GM23338 (cell line): ENCODE data around the gene SP2. TPM values are rescaled to one million over a fixed set of nuclear protein-coding genes. Genes with fewer than 3 reads are reported as not detected.
A peak's percentile ranks its signal among the peaks of the same experiment; 100 is the strongest.

Source experiments
- ATAC-seq: fragments of 200-7000 bp; cut with Tn5 transposase; 3 replicates; pipeline ENCODE4 v1.9.1; 2020
- DNase-seq: peaks from one replicate; pipeline ENCODE4 v3.0.0-alpha.2; 2015; ENCODE audit warnings: low spot score
- H2AFZ ChIP-seq: fragments of 200-600 bp; sonication (generic); 2 replicates; pipeline ENCODE4 v1.8.0; 2016; ENCODE audit warnings: antibody characterized with exemption, mild to moderate bottlenecking, moderate library complexity
- H3F3A ChIP-seq: fragments of 200-600 bp; sonication (generic); replicated peaks from 2 replicates; pipeline ENCODE4 v1.8.0; 2017; ENCODE audit warnings: antibody characterized with exemption, mixed run types, low read depth
- H3K27ac ChIP-seq: fragments of 200-600 bp; sonication (generic); 2 replicates; pipeline ENCODE4 v1.6.1; 2016; ENCODE audit warnings: low read depth
- H3K27me3 ChIP-seq: fragments of 200-600 bp; sonication (generic); 2 replicates; pipeline ENCODE4 v1.8.0; 2016; ENCODE audit warnings: mild to moderate bottlenecking, mixed run types, moderate library complexity; ENCODE audit not compliant: insufficient read depth
- H3K36me3 ChIP-seq: fragments of 200-600 bp; sonication (generic); 2 replicates; pipeline ENCODE4 v1.8.0; 2016; ENCODE audit warnings: mild to moderate bottlenecking; ENCODE audit not compliant: insufficient read depth
- H3K4me1 ChIP-seq: fragments of 200-600 bp; sonication (generic); 2 replicates; pipeline ENCODE4 v1.8.0; 2016; ENCODE audit warnings: mild to moderate bottlenecking, moderate library complexity; ENCODE audit not compliant: insufficient read depth
- H3K4me2 ChIP-seq: fragments of 200-600 bp; sonication (generic); 2 replicates; pipeline ENCODE4 v1.7.1; 2017; ENCODE audit warnings: mixed run types
- H3K4me3 ChIP-seq: fragments of 200-600 bp; sonication (generic); 2 replicates; pipeline ENCODE4 v1.6.1; 2016; ENCODE audit warnings: mixed run types
- H3K79me2 ChIP-seq: fragments of 200-600 bp; sonication (generic); replicated peaks from 2 replicates; pipeline ENCODE4 v1.8.0; 2017; ENCODE audit warnings: mild to moderate bottlenecking; ENCODE audit not compliant: insufficient read depth
- H3K9me2 ChIP-seq: fragments of 200-600 bp; sonication (generic); 2 replicates; pipeline ENCODE4 v1.8.0; 2017; ENCODE audit not compliant: insufficient read depth
- H4K20me1 ChIP-seq: fragments of 200-600 bp; sonication (generic); replicated peaks from 2 replicates; pipeline ENCODE4 v1.8.0; 2017; ENCODE audit warnings: mild to moderate bottlenecking; ENCODE audit not compliant: insufficient read depth
- H3K27ac Mint-ChIP-seq: 2 replicates; pipeline ENCODE4 v1.8.0; 2020; ENCODE audit warnings: inconsistent platforms, mild to moderate bottlenecking, moderate library complexity, mixed read lengths
- H3K27me3 Mint-ChIP-seq: 3 replicates; pipeline ENCODE4 v1.8.0; 2022; ENCODE audit warnings: low read depth, mild to moderate bottlenecking, moderate library complexity, mixed read lengths, inconsistent platforms; ENCODE audit not compliant: insufficient read depth, poor library complexity
- H3K36me3 Mint-ChIP-seq: 3 replicates; pipeline ENCODE4 v1.8.0; 2021; ENCODE audit warnings: low read depth, mild to moderate bottlenecking, inconsistent platforms, moderate library complexity, mixed read lengths
- H3K4me1 Mint-ChIP-seq: 3 replicates; pipeline ENCODE4 v1.8.0; 2020; ENCODE audit warnings: mild to moderate bottlenecking, inconsistent platforms, mixed read lengths
- H3K4me3 Mint-ChIP-seq: 3 replicates; pipeline ENCODE4 v1.8.0; 2021; ENCODE audit warnings: moderate library complexity, mild to moderate bottlenecking, inconsistent platforms, mixed read lengths
- H3K9me3 Mint-ChIP-seq: 3 replicates; pipeline ENCODE4 v1.8.0; 2020; ENCODE audit warnings: moderate library complexity, mild to moderate bottlenecking, inconsistent platforms, mixed read lengths
- CREB1 ChIP-seq: fragments of 250-450 bp; sonication (Bioruptor Pico); IDR thresholded peaks from 2 replicates; pipeline ENCODE4 v1.5.0; 2020; ENCODE audit warnings: low read depth, mild to moderate bottlenecking, moderate library complexity
- EZH2 ChIP-seq: fragments of 200-600 bp; sonication (generic); IDR thresholded peaks from one replicate; pipeline ENCODE4 v1.8.0; 2017; ENCODE audit warnings: antibody characterized with exemption, mild to moderate bottlenecking, low read depth; ENCODE audit not compliant: unreplicated experiment
- EZH2phosphoT487 ChIP-seq: fragments of 200-600 bp; sonication (generic); IDR thresholded peaks from one replicate; pipeline ENCODE4 v1.8.1; 2018; ENCODE audit warnings: antibody characterized with exemption; ENCODE audit not compliant: unreplicated experiment
- JUNB ChIP-seq: IDR thresholded peaks from one replicate; pipeline ENCODE4 v1.6.1; 2016; ENCODE audit warnings: antibody characterized with exemption; ENCODE audit not compliant: unreplicated experiment
- NANOG ChIP-seq: IDR thresholded peaks from 2 replicates; pipeline ENCODE4 v1.6.1; 2016; ENCODE audit warnings: antibody characterized with exemption, borderline replicate concordance
- POLR2AphosphoS5 ChIP-seq: IDR thresholded peaks from 2 replicates; pipeline ENCODE4 v1.6.1; 2016; ENCODE audit warnings: antibody characterized with exemption, low read depth
- STAT1 ChIP-seq: IDR thresholded peaks from one replicate; pipeline ENCODE4 v1.6.1; 2016; ENCODE audit warnings: antibody characterized with exemption; ENCODE audit not compliant: unreplicated experiment
- ZNF114 ChIP-seq: fragments of 250-450 bp; sonication (Bioruptor Pico); IDR thresholded peaks from 2 replicates; pipeline ENCODE4 v1.5.0; 2020; ENCODE audit warnings: mild to moderate bottlenecking, moderate library complexity
- ZNF331 ChIP-seq: fragments of 250-450 bp; sonication (Bioruptor Pico); IDR thresholded peaks from 2 replicates; pipeline ENCODE4 v1.5.0; 2020; ENCODE audit warnings: low read depth, mild to moderate bottlenecking, moderate library complexity
- polyA plus RNA-seq: library from polyadenylated mRNA; unstranded; fragments of >200 nt; fragmentation: Nextera tagmentation; extraction: Ambion mirVana; gene quantifications from 2 replicates; pipeline ENCODE4 v1.2.1, GENCODE V29; 2016
- total RNA-seq: library from RNA; depleted of rRNA; stranded (reverse); fragments of >200 nt; shearing (Covaris generic); gene quantifications from 2 replicates; pipeline ENCODE4 v1.2.3, GENCODE V29; 2014
- TF ChIP-seq, protein P1 (sequence below): fragments of 250-450 bp; sonication (Bioruptor Pico); IDR thresholded peaks from 2 replicates; pipeline ENCODE4 v1.5.0; 2020; ENCODE audit warnings: mild to moderate bottlenecking, moderate library complexity
- TF ChIP-seq, protein P2 (sequence below): IDR thresholded peaks from 2 replicates; pipeline ENCODE4 v1.6.1; 2016; ENCODE audit warnings: antibody characterized with exemption
- TF ChIP-seq, protein P3 (sequence below), 2 experiments: fragments of 200-600 bp in 1 of 2; sonication (generic) in 1 of 2; conservative IDR thresholded peaks; 2 replicates each; pipeline versions ENCODE4 v1.5.1 to v1.6.1; 2016 to 2017; ENCODE audit warnings: antibody characterized with exemption in 2 of 2, low read depth in 2 of 2, mild to moderate bottlenecking in 2 of 2, moderate library complexity in 1 of 2
- TF ChIP-seq, protein P4 (sequence below): IDR thresholded peaks from one replicate; pipeline ENCODE4 v1.6.1; 2018; ENCODE audit warnings: antibody characterized with exemption; ENCODE audit not compliant: unreplicated experiment

Gene SP2
- total and polyA plus RNA-seq, 2 experiments from 2014 or later = 6.0 to 12.9 TPM

DNA sequence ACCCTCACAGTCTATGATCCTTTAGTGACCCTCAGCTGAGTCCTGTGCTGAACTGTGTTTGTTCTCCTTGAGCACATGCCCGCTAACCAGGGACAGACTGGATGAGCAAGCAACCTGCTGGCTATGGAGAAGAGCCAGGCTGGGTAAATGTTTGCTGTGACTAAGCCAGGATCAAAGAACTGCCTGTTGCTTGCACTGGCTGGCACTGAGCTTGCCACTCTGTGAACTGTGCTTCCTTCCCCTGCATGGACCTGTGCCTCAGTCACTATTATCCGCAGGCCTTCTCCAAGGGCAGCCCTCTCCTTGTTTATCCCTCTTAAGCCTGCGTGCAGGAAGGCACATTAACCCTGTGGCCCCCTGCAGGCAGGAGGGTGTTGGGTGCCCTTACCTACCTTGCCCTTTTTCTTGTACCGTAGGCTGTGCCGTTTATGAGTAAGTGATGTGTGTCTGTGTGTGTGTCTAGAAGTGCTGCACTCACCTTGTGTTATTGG lies 52.7 kb downstream of the SP2 start:
- H3K4me3 ChIP-seq = no peak overlapping the region
- DNase-seq = no peak
- peak overlapping the region; percentile 80 for H3K27ac Mint-ChIP-seq
- no peak overlapping the region for H3K4me2 ChIP-seq
- H3K79me2 ChIP-seq = no peaks in the 10 kb centered on the region
- no peak overlapping the region for H3K27ac ChIP-seq
- H3K4me1 Mint-ChIP-seq = peaks cover 19% of the 10 kb centered on the region
- peaks cover 2% of the 10 kb centered on the region; the same call in 1 of the 2 replicates for H3F3A ChIP-seq
- H3K36me3 Mint-ChIP-seq = peaks cover 5% of the 10 kb centered on the region; the same call in 2 of the 3 replicates
- no peaks in the 10 kb centered on the region for H3K9me3 Mint-ChIP-seq
- H3K27me3 Mint-ChIP-seq = peaks cover 9% of the 10 kb centered on the region
- H4K20me1 ChIP-seq = no peaks in the 10 kb centered on the region
- no peaks in the 10 kb centered on the region for H3K36me3 ChIP-seq
- H3K4me1 ChIP-seq = 0 out of 2 replicates have a peak, but pooled peaks cover 5% of the 10 kb centered on the region
- TF ChIP-seq ZNF331 (CRISPR knock-in tag) (no peak), STAT1 (no peak), CREB1 (CRISPR knock-in tag) (no peak), NANOG (no peak), POLR2AphosphoS5 (no peak), EZH2phosphoT487 (no peak), ZNF114 (CRISPR knock-in tag) (no peak), JUNB (no peak), EZH2 (no peak)
- TF ChIP-seq, protein P1, sequence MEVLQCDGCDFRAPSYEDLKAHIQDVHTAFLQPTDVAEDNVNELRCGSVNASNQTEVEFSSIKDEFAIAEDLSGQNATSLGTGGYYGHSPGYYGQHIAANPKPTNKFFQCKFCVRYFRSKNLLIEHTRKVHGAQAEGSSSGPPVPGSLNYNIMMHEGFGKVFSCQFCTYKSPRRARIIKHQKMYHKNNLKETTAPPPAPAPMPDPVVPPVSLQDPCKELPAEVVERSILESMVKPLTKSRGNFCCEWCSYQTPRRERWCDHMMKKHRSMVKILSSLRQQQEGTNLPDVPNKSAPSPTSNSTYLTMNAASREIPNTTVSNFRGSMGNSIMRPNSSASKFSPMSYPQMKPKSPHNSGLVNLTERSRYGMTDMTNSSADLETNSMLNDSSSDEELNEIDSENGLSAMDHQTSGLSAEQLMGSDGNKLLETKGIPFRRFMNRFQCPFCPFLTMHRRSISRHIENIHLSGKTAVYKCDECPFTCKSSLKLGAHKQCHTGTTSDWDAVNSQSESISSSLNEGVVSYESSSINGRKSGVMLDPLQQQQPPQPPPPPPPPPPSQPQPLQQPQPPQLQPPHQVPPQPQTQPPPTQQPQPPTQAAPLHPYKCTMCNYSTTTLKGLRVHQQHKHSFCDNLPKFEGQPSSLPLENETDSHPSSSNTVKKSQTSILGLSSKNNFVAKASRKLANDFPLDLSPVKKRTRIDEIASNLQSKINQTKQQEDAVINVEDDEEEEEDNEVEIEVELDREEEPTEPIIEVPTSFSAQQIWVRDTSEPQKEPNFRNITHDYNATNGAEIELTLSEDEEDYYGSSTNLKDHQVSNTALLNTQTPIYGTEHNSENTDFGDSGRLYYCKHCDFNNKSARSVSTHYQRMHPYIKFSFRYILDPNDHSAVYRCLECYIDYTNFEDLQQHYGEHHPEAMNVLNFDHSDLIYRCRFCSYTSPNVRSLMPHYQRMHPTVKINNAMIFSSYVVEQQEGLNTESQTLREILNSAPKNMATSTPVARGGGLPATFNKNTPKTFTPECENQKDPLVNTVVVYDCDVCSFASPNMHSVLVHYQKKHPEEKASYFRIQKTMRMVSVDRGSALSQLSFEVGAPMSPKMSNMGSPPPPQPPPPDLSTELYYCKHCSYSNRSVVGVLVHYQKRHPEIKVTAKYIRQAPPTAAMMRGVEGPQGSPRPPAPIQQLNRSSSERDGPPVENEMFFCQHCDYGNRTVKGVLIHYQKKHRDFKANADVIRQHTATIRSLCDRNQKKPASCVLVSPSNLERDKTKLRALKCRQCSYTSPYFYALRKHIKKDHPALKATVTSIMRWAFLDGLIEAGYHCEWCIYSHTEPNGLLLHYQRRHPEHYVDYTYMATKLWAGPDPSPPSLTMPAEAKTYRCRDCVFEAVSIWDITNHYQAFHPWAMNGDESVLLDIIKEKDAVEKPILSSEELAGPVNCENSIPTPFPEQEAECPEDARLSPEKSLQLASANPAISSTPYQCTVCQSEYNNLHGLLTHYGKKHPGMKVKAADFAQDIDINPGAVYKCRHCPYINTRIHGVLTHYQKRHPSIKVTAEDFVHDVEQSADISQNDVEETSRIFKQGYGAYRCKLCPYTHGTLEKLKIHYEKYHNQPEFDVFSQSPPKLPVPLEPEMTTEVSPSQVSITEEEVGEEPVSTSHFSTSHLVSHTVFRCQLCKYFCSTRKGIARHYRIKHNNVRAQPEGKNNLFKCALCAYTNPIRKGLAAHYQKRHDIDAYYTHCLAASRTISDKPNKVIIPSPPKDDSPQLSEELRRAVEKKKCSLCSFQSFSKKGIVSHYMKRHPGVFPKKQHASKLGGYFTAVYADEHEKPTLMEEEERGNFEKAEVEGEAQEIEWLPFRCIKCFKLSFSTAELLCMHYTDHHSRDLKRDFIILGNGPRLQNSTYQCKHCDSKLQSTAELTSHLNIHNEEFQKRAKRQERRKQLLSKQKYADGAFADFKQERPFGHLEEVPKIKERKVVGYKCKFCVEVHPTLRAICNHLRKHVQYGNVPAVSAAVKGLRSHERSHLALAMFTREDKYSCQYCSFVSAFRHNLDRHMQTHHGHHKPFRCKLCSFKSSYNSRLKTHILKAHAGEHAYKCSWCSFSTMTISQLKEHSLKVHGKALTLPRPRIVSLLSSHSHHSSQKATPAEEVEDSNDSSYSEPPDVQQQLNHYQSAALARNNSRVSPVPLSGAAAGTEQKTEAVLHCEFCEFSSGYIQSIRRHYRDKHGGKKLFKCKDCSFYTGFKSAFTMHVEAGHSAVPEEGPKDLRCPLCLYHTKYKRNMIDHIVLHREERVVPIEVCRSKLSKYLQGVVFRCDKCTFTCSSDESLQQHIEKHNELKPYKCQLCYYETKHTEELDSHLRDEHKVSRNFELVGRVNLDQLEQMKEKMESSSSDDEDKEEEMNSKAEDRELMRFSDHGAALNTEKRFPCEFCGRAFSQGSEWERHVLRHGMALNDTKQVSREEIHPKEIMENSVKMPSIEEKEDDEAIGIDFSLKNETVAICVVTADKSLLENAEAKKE (CRISPR knock-in tag) = no peak
- TF ChIP-seq, protein P2, sequence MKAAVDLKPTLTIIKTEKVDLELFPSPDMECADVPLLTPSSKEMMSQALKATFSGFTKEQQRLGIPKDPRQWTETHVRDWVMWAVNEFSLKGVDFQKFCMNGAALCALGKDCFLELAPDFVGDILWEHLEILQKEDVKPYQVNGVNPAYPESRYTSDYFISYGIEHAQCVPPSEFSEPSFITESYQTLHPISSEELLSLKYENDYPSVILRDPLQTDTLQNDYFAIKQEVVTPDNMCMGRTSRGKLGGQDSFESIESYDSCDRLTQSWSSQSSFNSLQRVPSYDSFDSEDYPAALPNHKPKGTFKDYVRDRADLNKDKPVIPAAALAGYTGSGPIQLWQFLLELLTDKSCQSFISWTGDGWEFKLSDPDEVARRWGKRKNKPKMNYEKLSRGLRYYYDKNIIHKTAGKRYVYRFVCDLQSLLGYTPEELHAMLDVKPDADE = no peak
- TF ChIP-seq, protein P3, sequence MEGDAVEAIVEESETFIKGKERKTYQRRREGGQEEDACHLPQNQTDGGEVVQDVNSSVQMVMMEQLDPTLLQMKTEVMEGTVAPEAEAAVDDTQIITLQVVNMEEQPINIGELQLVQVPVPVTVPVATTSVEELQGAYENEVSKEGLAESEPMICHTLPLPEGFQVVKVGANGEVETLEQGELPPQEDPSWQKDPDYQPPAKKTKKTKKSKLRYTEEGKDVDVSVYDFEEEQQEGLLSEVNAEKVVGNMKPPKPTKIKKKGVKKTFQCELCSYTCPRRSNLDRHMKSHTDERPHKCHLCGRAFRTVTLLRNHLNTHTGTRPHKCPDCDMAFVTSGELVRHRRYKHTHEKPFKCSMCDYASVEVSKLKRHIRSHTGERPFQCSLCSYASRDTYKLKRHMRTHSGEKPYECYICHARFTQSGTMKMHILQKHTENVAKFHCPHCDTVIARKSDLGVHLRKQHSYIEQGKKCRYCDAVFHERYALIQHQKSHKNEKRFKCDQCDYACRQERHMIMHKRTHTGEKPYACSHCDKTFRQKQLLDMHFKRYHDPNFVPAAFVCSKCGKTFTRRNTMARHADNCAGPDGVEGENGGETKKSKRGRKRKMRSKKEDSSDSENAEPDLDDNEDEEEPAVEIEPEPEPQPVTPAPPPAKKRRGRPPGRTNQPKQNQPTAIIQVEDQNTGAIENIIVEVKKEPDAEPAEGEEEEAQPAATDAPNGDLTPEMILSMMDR (conservative IDR thresholded peaks at IDR 0.05; ENCODE audit: low read depth in 2 of 2) = no peak
- TF ChIP-seq, protein P4, sequence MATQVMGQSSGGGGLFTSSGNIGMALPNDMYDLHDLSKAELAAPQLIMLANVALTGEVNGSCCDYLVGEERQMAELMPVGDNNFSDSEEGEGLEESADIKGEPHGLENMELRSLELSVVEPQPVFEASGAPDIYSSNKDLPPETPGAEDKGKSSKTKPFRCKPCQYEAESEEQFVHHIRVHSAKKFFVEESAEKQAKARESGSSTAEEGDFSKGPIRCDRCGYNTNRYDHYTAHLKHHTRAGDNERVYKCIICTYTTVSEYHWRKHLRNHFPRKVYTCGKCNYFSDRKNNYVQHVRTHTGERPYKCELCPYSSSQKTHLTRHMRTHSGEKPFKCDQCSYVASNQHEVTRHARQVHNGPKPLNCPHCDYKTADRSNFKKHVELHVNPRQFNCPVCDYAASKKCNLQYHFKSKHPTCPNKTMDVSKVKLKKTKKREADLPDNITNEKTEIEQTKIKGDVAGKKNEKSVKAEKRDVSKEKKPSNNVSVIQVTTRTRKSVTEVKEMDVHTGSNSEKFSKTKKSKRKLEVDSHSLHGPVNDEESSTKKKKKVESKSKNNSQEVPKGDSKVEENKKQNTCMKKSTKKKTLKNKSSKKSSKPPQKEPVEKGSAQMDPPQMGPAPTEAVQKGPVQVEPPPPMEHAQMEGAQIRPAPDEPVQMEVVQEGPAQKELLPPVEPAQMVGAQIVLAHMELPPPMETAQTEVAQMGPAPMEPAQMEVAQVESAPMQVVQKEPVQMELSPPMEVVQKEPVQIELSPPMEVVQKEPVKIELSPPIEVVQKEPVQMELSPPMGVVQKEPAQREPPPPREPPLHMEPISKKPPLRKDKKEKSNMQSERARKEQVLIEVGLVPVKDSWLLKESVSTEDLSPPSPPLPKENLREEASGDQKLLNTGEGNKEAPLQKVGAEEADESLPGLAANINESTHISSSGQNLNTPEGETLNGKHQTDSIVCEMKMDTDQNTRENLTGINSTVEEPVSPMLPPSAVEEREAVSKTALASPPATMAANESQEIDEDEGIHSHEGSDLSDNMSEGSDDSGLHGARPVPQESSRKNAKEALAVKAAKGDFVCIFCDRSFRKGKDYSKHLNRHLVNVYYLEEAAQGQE = no peak
- no peak for ATAC-seq
- H2AFZ ChIP-seq = no peak overlapping the region
- H3K4me3 Mint-ChIP-seq = no peak overlapping the region; the same call in 2 of the 3 replicates
- no peaks in the 10 kb centered on the region for H3K27me3 ChIP-seq
- no peaks in the 10 kb centered on the region for H3K9me2 ChIP-seq
